ENCODE results near the gene TBC1D19.

TBC1D19 gene

GRCh38 chr4:26732356-26732755 is 148.5 kb downstream of the TBC1D19 start:
- DNase-seq (ENCODE audit: low read depth), result no peak

- DNase-seq (ENCODE audit: low read depth), result peak; percentile 32
Measured at GRCh38 chr4:26736621-26737020, 152.7 kb downstream of the TBC1D19 start.

GRCh38 chr4:26737385-26737784 is 153.5 kb downstream of the TBC1D19 start:
- DNase-seq (ENCODE audit: low read depth), result peak; percentile 51

- peak; percentile 3 for DNase-seq (ENCODE audit: low read depth)
Measured at GRCh38 chr4:26741491-26741871, 157.6 kb downstream of the TBC1D19 start.

GRCh38 chr4:26746802-26747213 is 162.9 kb downstream of the TBC1D19 start:
- DNase-seq (ENCODE audit: low read depth), result no peak

GRCh38 chr4:26748811-26749210 is 164.9 kb downstream of the TBC1D19 start:
- no peak for DNase-seq (ENCODE audit: low read depth)

GRCh38 chr4:26749867-26750266 is 166.0 kb downstream of the TBC1D19 start:
- DNase-seq (ENCODE audit: low read depth), result no peak

GRCh38 chr4:26751004-26751403 is 167.1 kb downstream of the TBC1D19 start:
- no peak for DNase-seq (ENCODE audit: low read depth)

GRCh38 chr4:26751838-26752237 is 168.0 kb downstream of the TBC1D19 start:
- DNase-seq (ENCODE audit: low read depth), result no peak

GRCh38 chr4:26753187-26753586 is 169.3 kb downstream of the TBC1D19 start:
- DNase-seq (ENCODE audit: low read depth), result no peak

- no peak for DNase-seq (ENCODE audit: low read depth)
Measured at GRCh38 chr4:26753617-26754016, 169.7 kb downstream of the TBC1D19 start.

GRCh38 chr4:26757751-26758150 is 173.9 kb downstream of the TBC1D19 start:
- DNase-seq (ENCODE audit: low read depth), result peak; percentile 17

- DNase-seq (ENCODE audit: low read depth), result no peak
Measured at GRCh38 chr4:26758899-26759298, 175.0 kb downstream of the TBC1D19 start.

GRCh38 chr4:26762650-26763049 is 178.8 kb downstream of the TBC1D19 start:
- DNase-seq (ENCODE audit: low read depth), result peak; percentile 6

GRCh38 chr4:26763063-26763462 is 179.2 kb downstream of the TBC1D19 start:
- no peak for DNase-seq (ENCODE audit: low read depth)

- no peak for DNase-seq (ENCODE audit: low read depth)
Measured at GRCh38 chr4:26763648-26764047, 179.8 kb downstream of the TBC1D19 start.

- DNase-seq (ENCODE audit: low read depth), result peak; percentile 11
Measured at GRCh38 chr4:26764231-26764630, 180.3 kb downstream of the TBC1D19 start.

- no peak for DNase-seq (ENCODE audit: low read depth)
Measured at GRCh38 chr4:26765515-26765914, 181.6 kb downstream of the TBC1D19 start.

GRCh38 chr4:26766141-26766540 is 182.3 kb downstream of the TBC1D19 start:
- no peak for DNase-seq (ENCODE audit: low read depth)

GRCh38 chr4:26772096-26772873 is 188.4 kb downstream of the TBC1D19 start:
- no peak for DNase-seq (ENCODE audit: low read depth)

GRCh38 chr4:26779224-26779623 is 195.3 kb downstream of the TBC1D19 start:
- DNase-seq (ENCODE audit: low read depth), result no peak

- peak; percentile 44 for DNase-seq (ENCODE audit: low read depth)
Measured at GRCh38 chr4:26779674-26780073, 195.8 kb downstream of the TBC1D19 start.

GRCh38 chr4:26780539-26780938 is 196.7 kb downstream of the TBC1D19 start:
- peak; percentile 61 for DNase-seq (ENCODE audit: low read depth)

GRCh38 chr4:26782168-26782829 is 198.4 kb downstream of the TBC1D19 start:
- DNase-seq (ENCODE audit: low read depth), result peak; percentile 52

Data from EH (cell line).